Urothelium cell line (cell line): ENCODE results near the gene WDR88.
A peak's percentile ranks its signal among the peaks of the same experiment; 100 is the strongest.

ENCODE experiments used
- DNase-seq: peaks from one replicate; pipeline ENCODE4 v3.0.0; 2011; ENCODE audit warnings: low spot score, mixed read lengths
- FAIRE-seq: peaks from 2 replicates; lab custom pipeline; 2011; peaks lifted over from hg19 to GRCh38; lab: Jason Lieb, UNC

WDR88 gene

GRCh38 chr19:33194886-33195644 is 63.2 kb downstream of the WDR88 start:
- DNase-seq (no peak), FAIRE-seq (no peak)

GRCh38 chr19:33195645-33196347 is 63.9 kb downstream of the WDR88 start:
- FAIRE-seq (no peak), DNase-seq (no peak)

DNA sequence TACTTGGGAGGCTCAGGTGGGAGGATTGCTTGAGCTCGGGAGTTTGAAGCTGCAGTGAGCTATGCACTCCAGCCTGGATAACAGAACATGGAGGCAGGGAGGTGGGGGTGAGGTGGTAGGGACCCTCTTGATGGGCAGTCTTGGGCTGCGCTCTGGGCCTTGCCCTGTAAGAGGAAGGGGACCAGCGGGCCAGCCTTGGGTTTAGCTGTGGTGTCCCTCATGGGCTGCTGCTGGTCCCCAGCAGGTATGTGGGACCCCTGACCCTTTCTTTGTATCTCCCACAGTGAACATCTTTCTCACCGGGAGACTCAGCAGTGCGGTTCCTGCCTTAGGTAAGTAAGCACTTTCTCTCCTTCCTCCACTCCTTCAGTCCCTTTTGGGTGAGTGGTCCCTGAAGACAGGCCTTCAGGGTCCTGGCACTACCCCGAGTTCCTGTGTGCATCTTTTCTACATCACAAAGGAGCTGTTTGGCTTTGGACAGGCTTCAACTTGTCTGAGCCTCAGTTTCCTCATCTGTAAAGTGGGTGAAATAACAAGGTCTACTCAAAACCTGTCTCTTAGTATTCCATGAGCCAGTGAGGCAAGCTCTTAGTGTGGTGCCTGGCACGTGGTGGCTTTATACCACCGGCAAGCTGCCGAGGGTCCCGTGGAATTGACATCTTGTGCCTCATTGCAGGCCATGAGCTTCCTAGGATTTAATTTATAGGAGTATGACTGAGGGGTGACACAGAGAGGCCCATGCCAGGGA is 64.7 kb downstream of the WDR88 start:
- no peak for DNase-seq
- FAIRE-seq, result no peak

DNA sequence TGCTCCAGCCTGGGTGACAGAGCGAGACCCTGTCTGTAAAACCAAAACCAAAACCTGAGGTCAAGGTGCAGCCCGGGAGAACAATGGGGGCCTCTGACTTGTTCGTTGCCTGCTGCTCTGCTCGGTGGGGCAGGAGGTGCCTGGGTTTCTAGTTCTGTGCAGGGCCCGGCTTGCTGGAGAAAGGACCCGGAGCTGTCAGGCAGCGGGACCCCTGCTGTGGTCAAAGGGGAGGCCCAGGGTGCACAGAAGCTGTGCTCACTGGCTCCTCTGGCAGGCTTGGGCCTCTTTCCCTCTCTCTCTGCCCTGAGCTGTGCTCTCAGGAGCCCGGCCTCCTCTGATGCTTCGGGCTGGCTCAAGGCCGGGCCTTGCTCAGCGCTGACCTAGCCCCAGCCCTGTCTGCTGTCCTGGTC is 65.7 kb downstream of the WDR88 start:
- no peak for DNase-seq
- FAIRE-seq, result no peak

GRCh38 chr19:33198169-33198568 is 66.3 kb downstream of the WDR88 start:
- FAIRE-seq (no peak), DNase-seq (no peak)

DNA sequence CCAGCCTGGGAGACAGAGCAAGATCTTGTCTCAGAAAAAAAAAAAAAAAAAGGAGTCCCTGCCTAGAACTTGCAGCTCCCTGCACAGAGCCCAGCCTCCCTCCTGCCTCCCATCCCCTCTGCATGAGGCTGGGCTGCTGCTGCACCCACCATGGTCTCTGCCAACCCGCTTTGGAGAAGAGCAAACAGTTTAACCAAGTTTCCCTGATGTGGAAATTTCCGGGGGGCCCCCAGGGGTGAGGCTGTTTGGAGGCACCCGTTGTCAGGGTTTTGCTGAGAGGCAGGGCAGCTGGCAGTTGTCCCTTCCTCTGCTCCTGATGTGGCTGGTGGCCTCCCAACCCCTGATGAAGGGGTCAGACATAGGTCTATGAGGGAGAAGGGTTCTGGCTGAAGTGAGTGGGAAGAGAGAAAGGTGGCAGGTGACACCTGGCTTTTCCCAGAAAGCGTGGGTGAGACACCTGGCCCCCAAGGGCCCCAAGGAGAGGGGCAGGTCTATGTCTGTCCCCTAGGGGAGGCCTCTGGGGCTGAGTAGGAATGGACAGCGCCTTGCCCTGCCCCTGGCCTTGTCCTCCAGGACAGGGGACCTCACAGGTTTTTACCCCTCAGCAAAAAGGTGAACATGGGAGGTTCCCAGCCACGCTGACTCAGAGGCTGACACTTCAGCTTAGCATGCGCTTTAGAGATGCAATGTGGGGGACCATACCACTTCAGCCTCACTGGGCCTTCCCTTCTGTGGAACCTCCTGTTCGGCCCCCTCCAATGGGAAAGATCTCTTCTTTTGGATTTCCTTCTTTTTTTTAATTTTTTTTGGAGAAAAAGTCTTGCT is 67.7 kb downstream of the WDR88 start:
- FAIRE-seq (no peak), DNase-seq (no peak)

DNA sequence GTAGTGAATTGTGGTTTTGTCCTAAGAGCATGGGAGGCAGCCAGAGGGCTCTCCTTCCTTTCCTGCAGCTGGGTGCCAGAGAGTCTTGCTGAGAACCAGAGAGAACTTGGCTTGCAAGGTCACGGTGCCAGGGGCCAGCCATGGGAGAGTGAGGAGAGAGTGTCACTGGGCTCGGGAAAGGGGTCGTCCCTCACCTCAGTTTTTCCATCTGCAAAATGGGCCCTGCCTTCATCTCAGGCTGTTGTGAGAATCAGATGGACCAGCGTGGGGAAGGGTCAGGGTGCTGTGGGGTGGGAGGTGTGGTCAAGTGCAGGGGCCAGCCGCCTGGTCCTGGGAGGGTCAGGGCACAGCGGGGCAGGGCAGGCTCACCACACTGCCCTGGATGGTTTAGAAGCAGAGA is 69.6 kb downstream of the WDR88 start:
- DNase-seq (no peak), FAIRE-seq (no peak)

GRCh38 chr19:33201886-33202545 is 70.1 kb downstream of the WDR88 start:
- no peak for DNase-seq
- FAIRE-seq, result no peak

DNA sequence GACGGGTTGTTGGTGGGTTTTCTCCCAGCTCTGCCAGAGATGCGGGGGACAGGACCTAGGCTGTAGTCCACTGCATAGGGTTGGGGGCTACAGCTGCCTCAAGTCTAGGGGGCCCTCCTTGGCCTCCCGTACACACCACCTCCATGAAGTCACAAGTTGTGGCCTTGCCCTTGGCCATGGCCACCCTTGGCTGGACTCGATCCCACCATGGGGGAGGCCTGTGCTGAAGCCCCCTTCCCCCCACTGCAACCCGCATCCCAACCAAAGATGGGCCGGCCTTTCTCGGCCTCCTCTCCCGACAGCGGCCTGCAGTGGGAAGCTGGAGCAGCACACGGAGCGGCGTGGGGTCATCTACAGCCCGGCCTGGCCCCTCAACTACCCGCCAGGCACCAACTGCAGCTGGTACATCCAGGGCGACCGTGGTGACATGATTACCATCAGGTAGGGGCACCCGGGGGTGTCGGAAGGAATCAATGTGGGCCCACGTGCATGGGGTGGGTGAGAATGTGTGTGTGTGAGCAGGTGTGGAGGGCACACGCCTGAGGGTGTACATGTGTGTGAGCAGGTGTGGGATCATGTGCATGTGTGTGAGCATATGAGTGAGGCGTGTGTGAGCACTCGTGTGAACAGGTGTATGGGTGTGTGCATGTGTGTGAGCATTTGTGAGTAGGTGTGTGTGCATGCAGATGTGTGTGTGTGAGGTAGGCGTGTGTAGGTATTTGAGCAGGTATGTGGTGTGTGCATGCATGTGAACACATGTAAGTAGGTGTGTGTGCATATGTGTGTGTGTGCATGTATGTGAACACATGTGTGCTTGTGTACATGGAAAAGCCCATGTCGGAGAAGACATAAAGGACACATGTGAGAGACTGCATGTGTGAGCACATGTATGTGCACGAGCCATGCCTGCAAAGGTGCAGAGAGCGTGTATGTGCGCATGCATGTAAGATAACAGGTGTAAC is 70.9 kb downstream of the WDR88 start:
- DNase-seq, result no peak
- peak; percentile 95 for FAIRE-seq

DNA sequence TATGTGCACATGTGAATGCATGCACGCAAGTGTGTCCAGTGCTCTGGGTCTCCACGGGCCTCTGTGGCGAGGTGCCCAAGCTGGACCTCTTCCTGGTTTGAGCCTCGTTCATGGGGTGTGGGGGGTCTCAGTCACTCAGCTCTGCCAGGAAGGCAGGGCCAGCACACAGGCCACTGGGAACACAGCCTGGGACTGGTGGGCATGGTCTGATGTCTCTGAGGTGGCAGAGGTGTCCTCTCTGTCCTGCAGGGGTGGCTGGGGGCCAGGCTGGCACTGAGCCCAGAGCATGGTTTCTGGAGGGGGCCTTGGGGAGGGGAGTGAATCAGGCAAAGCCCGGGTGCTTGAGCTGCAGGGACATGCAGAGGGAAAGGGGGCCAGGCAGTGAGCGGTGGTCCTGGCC is 71.6 kb downstream of the WDR88 start:
- DNase-seq, result no peak
- FAIRE-seq, result no peak

DNA sequence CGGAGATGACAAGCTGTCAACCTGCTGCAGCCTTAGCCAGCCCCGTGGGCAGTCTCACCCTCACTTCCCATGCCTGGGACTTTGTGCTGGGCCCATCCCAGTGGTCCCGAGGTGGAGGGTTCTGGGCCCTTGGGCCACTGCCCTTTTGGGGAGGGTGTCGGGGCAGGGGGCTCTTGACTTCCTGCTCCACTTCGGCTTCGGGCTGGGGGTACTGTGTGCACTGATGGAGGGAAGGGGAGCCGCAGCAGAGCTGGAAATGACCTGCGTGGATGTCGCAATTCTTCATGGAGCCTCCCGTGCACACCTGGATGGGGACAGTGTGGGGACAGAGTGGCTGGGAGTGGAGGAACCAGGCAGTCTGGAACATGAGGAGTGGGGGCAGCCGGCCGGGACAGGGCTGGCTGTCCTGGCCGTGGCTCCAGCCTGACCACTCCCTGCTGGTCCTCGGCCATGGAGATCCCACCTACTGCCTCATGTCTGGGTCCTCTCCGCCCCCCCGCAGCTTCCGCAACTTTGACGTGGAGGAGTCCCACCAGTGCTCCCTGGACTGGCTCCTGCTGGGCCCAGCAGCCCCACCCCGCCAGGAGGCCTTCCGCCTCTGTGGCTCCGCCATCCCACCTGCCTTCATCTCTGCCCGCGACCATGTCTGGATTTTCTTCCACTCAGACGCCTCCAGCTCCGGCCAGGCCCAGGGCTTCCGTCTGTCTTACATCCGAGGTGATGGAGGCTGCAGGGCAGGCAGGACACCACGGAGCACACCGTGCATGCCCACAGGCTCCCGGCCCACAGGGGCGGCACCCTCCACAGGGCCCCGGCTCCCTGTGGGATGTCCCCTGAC is 72.4 kb downstream of the WDR88 start:
- DNase-seq (no peak), FAIRE-seq (no peak)

DNA sequence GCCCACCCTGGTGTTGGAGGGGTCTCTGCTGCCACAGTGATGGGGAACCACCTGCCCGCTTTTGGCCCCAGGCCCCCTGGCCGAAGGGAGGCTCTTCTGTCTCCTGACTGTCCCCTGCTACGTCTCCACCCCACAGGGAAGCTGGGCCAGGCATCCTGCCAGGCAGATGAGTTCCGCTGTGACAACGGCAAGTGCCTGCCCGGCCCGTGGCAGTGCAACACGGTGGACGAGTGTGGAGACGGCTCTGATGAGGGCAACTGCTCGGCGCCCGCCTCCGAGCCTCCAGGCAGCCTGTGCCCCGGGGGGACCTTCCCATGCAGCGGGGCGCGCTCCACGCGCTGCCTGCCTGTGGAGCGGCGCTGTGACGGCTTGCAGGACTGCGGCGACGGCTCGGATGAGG is 73.2 kb downstream of the WDR88 start:
- no peak for FAIRE-seq

DNA sequence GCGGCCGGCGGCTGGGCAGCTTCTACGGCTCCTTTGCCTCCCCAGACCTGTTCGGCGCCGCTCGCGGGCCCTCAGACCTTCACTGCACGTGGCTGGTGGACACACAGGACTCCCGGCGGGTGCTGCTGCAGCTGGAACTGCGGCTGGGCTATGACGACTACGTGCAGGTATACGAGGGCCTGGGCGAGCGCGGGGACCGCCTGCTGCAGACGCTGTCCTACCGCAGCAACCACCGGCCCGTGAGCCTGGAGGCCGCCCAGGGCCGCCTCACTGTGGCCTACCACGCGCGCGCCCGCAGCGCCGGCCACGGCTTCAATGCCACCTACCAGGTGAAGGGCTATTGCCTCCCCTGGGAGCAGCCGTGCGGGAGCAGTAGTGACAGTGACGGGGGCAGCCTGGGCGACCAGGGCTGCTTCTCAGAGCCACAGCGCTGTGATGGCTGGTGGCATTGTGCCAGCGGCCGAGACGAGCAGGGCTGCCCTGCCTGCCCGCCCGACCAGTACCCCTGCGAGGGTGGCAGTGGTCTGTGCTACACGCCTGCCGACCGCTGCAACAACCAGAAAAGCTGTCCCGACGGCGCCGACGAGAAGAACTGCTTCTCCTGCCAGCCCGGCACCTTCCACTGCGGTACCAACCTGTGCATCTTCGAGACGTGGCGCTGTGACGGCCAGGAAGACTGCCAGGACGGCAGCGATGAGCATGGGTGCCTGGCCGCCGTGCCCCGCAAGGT is 73.8 kb downstream of the WDR88 start:
- DNase-seq, result no peak
- FAIRE-seq, result no peak

More for the DNA sequence above, 73.2 kb downstream of the WDR88 start:
- no peak for DNase-seq

GRCh38 chr19:33206261-33207039 is 74.5 kb downstream of the WDR88 start:
- DNase-seq (no peak), FAIRE-seq (no peak)

DNA sequence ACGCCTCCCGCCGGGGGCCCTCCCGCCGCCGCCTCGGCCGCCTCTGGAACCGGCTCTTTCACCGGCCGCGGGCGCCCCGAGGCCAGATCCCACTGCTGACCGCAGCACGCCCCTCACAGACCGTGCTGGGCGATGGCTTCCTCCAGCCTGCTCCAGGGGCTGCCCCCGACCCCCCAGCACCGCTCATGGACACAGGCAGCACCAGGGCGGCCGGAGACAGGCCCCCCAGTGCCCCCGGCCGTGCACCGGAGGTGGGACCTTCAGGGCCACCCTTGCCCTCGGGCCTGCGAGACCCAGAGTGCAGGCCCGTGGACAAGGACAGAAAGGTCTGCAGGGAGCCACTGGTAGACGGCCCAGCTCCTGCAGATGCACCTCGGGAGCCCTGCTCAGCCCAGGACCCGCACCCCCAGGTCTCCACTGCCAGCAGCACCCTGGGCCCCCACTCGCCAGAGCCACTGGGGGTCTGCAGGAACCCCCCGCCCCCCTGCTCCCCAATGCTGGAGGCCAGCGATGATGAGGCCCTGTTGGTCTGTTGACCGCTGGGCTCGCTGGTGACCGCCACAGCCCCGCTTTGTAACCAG is 75.2 kb downstream of the WDR88 start:
- FAIRE-seq (no peak), DNase-seq (no peak)

DNA sequence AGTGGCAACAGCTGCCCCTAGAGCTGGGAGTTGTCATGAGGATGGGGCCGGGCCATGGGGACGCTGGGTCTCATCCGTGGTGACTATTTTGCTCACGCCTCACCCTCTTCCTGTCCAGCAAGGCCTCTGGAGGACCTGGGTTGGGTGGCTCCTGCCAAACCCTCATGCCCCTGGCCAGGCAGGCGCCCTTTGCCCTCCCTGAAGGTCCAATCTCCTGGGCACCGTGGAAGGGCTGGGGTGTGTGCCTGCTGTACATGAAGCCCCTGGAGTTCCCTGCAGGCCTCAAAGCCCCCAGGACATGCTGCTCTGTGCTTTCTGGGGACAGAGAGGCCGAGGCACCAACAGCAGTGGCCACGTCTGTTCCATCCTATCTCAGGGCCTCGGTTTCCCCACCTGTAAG is 76.0 kb downstream of the WDR88 start:
- FAIRE-seq, result no peak

More for the DNA sequence above, 76.0 kb downstream of the WDR88 start:
- no peak for DNase-seq
